Hepatocyte (in vitro differentiated cells): ENCODE results near the gene ATP6V0E1. TPM values are rescaled to one million over a fixed set of nuclear protein-coding genes. Genes with fewer than 3 reads are reported as not detected.

Experiments
- DNase-seq: peaks from one replicate; pipeline ENCODE4 v3.0.0-alpha.2; 2016; ENCODE audit warnings: low spot score
- H2AFZ ChIP-seq: fragments of 200-600 bp; sonication (generic); 2 replicates; pipeline ENCODE4 v1.6.0; 2016; ENCODE audit warnings: antibody characterized with exemption, mild to moderate bottlenecking
- H3K27ac ChIP-seq: fragments of 200-600 bp; sonication (generic); 2 replicates; pipeline ENCODE4 v1.5.1; 2016; ENCODE audit warnings: mild to moderate bottlenecking
- H3K27me3 ChIP-seq: fragments of 200-600 bp; sonication (generic); 2 replicates; pipeline ENCODE4 v1.6.1; 2016
- H3K36me3 ChIP-seq: fragments of 200-600 bp; sonication (generic); replicated peaks from 2 replicates; pipeline ENCODE4 v1.5.1; 2016; ENCODE audit warnings: low read depth; ENCODE audit not compliant: insufficient read depth
- H3K4me1 ChIP-seq: fragments of 200-600 bp; sonication (generic); 2 replicates; pipeline ENCODE4 v1.5.1; 2016; ENCODE audit warnings: mild to moderate bottlenecking, moderate library complexity; ENCODE audit not compliant: insufficient read depth
- H3K4me2 ChIP-seq: fragments of 200-600 bp; sonication (generic); 2 replicates; pipeline ENCODE4 v1.6.0; 2016
- H3K4me3 ChIP-seq: fragments of 200-600 bp; sonication (generic); 2 replicates; pipeline ENCODE4 v1.5.1; 2016; ENCODE audit warnings: mild to moderate bottlenecking
- H3K79me2 ChIP-seq: fragments of 200-600 bp; sonication (generic); 2 replicates; pipeline ENCODE4 v1.6.0; 2017; ENCODE audit warnings: mild to moderate bottlenecking
- H3K9me2 ChIP-seq: fragments of 200-600 bp; sonication (generic); replicated peaks from 2 replicates; pipeline ENCODE4 v1.6.0; 2017; ENCODE audit warnings: mild to moderate bottlenecking; ENCODE audit not compliant: insufficient read depth
- H3K9me3 ChIP-seq: fragments of 200-600 bp; sonication (generic); 2 replicates; pipeline ENCODE4 v1.5.1; 2016; ENCODE audit warnings: low read depth, mild to moderate bottlenecking
- H4K20me1 ChIP-seq: fragments of 200-600 bp; sonication (generic); 2 replicates; pipeline ENCODE4 v1.6.0; 2016; ENCODE audit warnings: mild to moderate bottlenecking; ENCODE audit not compliant: insufficient read depth, poor library complexity, severe bottlenecking
- CTCF ChIP-seq: fragments of 200-600 bp; sonication (generic); IDR thresholded peaks from 2 replicates; pipeline ENCODE4 v1.5.1; 2016; ENCODE audit warnings: antibody characterized with exemption, mild to moderate bottlenecking; ENCODE audit not compliant: poor library complexity
- EZH2 ChIP-seq: fragments of 200-600 bp; sonication (generic); IDR thresholded peaks from 2 replicates; pipeline ENCODE4 v1.6.1; 2016; ENCODE audit warnings: antibody characterized with exemption, mild to moderate bottlenecking, borderline replicate concordance
- EZH2phosphoT487 ChIP-seq: fragments of 200-600 bp; sonication (generic); IDR thresholded peaks from one replicate; pipeline ENCODE4 v1.6.1; 2018; ENCODE audit warnings: antibody characterized with exemption, mild to moderate bottlenecking, low read depth, moderate library complexity; ENCODE audit not compliant: unreplicated experiment, severe bottlenecking
- WGBS: methylation state at CpG from one replicate; pipeline ENCODE4 v1.1.6; 2016; ENCODE audit warnings: low lambda C conversion rate; ENCODE audit errors: missing lambda C conversion rate; 5-methylcytosine and 5-hydroxymethylcytosine counted together
- polyA plus RNA-seq: library from polyadenylated mRNA; unstranded; fragments of >200 nt; fragmentation: Nextera tagmentation; extraction: Ambion mirVana; gene quantifications from 2 replicates; pipeline ENCODE4 v1.2.1, GENCODE V29; 2016
- total RNA-seq: library from RNA; depleted of rRNA; stranded (reverse); fragments of >200 nt; gene quantifications from 2 replicates; pipeline ENCODE4 v1.2.3, GENCODE V29; 2014

The ATP6V0E1 gene
- total and polyA plus RNA-seq, 2 experiments from 2014 or later: 216 to 657 TPM

GRCh38 chr5:173003360-173003759, 19.8 kb downstream of the ATP6V0E1 start:
- H3K4me3 ChIP-seq: no peak overlapping the region
- H2AFZ ChIP-seq: no peak overlapping the region
- H3K27me3 ChIP-seq: no peaks in the 10 kb centered on the region
- TF ChIP-seq EZH2 (no peak), EZH2phosphoT487 (no peak), CTCF (no peak)
- H4K20me1 ChIP-seq: peaks cover 84% of the 10 kb centered on the region
- no peaks in the 10 kb centered on the region for H3K36me3 ChIP-seq
- no peak overlapping the region for H3K4me2 ChIP-seq
- H3K4me1 ChIP-seq: no peaks in the 10 kb centered on the region
- no peaks in the 10 kb centered on the region for H3K9me3 ChIP-seq
- WGBS: 93% methylated on average over 3 of the region's 3 CpGs
- H3K9me2 ChIP-seq: no peaks in the 10 kb centered on the region
- H3K27ac ChIP-seq: no peak overlapping the region
- H3K79me2 ChIP-seq: peaks cover 100% of the 10 kb centered on the region
- DNase-seq: no peak

GRCh38 chr5:173004013-173004412, 20.4 kb downstream of the ATP6V0E1 start:
- no peaks in the 10 kb centered on the region for H3K9me3 ChIP-seq
- peaks cover 98% of the 10 kb centered on the region for H3K79me2 ChIP-seq
- no peak overlapping the region for H2AFZ ChIP-seq
- DNase-seq: no peak
- no peak for TF ChIP-seq EZH2
- TF ChIP-seq EZH2phosphoT487: no peak
- TF ChIP-seq CTCF: no peak
- H3K4me1 ChIP-seq: no peaks in the 10 kb centered on the region
- H3K36me3 ChIP-seq: no peaks in the 10 kb centered on the region
- H3K4me2 ChIP-seq: no peak overlapping the region
- peaks cover 78% of the 10 kb centered on the region for H4K20me1 ChIP-seq
- 89% methylated on average over 2 of the region's 2 CpGs for WGBS
- no peak overlapping the region for H3K4me3 ChIP-seq
- no peaks in the 10 kb centered on the region for H3K9me2 ChIP-seq
- no peak overlapping the region for H3K27ac ChIP-seq
- no peaks in the 10 kb centered on the region for H3K27me3 ChIP-seq

- Histone ChIP-seq H3K27ac (no peak overlapping the region), H3K4me2 (no peak overlapping the region), H3K9me2 (no peaks in the 10 kb centered on the region), H3K4me1 (no peaks in the 10 kb centered on the region), H3K9me3 (no peaks in the 10 kb centered on the region), H3K36me3 (no peaks in the 10 kb centered on the region), H3K27me3 (no peaks in the 10 kb centered on the region), H3K79me2 (peaks cover 98% of the 10 kb centered on the region), H4K20me1 (peaks cover 74% of the 10 kb centered on the region), H3K4me3 (no peak overlapping the region), H2AFZ (no peak overlapping the region)
- 92% methylated on average over 5 of the region's 5 CpGs for WGBS
- DNase-seq: no peak
- TF ChIP-seq EZH2: no peak
- no peak for TF ChIP-seq EZH2phosphoT487
- TF ChIP-seq CTCF: no peak
Measured at GRCh38 chr5:173004447-173004846, 20.9 kb downstream of the ATP6V0E1 start.

- peaks cover 58% of the 10 kb centered on the region for H4K20me1 ChIP-seq
- no peak overlapping the region for H3K4me2 ChIP-seq
- TF ChIP-seq EZH2phosphoT487: no peak
- no peak for TF ChIP-seq CTCF
- TF ChIP-seq EZH2: no peak
- no peaks in the 10 kb centered on the region for H3K36me3 ChIP-seq
- 80% methylated on average over 6 of the region's 6 CpGs for WGBS
- H3K79me2 ChIP-seq: peaks cover 94% of the 10 kb centered on the region
- DNase-seq: no peak
- no peaks in the 10 kb centered on the region for H3K4me1 ChIP-seq
- no peak overlapping the region for H3K27ac ChIP-seq
- H2AFZ ChIP-seq: no peak overlapping the region
- H3K4me3 ChIP-seq: no peak overlapping the region
- no peaks in the 10 kb centered on the region for H3K9me3 ChIP-seq
- no peaks in the 10 kb centered on the region for H3K27me3 ChIP-seq
- H3K9me2 ChIP-seq: no peaks in the 10 kb centered on the region
Measured at GRCh38 chr5:173010021-173010420, 26.4 kb downstream of the ATP6V0E1 start.
